Measurements from ENCODE around the gene AKAP13. TPM values are rescaled to one million over a fixed set of nuclear protein-coding genes. Genes with fewer than 3 reads are reported as not detected.

The AKAP13 gene
- total and polyA plus RNA-seq, 2 of the 13 experiments (the other 11 are each of a cell fraction or from before 2014, with no cell fraction given): 6.7 to 27.1 TPM

GRCh38 chr15:85452436-85452835 lies 72.0 kb downstream of the AKAP13 start (continued):
- TF ChIP-seq, protein P1, sequence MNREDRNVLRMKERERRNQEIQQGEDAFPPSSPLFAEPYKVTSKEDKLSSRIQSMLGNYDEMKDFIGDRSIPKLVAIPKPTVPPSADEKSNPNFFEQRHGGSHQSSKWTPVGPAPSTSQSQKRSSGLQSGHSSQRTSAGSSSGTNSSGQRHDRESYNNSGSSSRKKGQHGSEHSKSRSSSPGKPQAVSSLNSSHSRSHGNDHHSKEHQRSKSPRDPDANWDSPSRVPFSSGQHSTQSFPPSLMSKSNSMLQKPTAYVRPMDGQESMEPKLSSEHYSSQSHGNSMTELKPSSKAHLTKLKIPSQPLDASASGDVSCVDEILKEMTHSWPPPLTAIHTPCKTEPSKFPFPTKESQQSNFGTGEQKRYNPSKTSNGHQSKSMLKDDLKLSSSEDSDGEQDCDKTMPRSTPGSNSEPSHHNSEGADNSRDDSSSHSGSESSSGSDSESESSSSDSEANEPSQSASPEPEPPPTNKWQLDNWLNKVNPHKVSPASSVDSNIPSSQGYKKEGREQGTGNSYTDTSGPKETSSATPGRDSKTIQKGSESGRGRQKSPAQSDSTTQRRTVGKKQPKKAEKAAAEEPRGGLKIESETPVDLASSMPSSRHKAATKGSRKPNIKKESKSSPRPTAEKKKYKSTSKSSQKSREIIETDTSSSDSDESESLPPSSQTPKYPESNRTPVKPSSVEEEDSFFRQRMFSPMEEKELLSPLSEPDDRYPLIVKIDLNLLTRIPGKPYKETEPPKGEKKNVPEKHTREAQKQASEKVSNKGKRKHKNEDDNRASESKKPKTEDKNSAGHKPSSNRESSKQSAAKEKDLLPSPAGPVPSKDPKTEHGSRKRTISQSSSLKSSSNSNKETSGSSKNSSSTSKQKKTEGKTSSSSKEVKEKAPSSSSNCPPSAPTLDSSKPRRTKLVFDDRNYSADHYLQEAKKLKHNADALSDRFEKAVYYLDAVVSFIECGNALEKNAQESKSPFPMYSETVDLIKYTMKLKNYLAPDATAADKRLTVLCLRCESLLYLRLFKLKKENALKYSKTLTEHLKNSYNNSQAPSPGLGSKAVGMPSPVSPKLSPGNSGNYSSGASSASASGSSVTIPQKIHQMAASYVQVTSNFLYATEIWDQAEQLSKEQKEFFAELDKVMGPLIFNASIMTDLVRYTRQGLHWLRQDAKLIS (CRISPR knock-in tag; IDR thresholded peaks at IDR 0.05): no peak
- TF ChIP-seq ZNF644 (CRISPR knock-in tag; IDR thresholded peaks at IDR 0.05; ENCODE audit: low read depth): no peak

- DNase-seq (ENCODE audit: low spot score) (no peak), ATAC-seq (peak; percentile 65), FAIRE-seq (no peak)
- Histone ChIP-seq H2AFZ (ENCODE audit: low read length) (no peak overlapping the region), H3K27ac (ENCODE audit: extremely low read length, insufficient read depth, low read length) (no peak overlapping the region), H4K20me1 (ENCODE audit: insufficient read depth, low read length) (no peaks in the 10 kb centered on the region; the same call in 1 of the 2 replicates), H3K9me3 (ENCODE audit: low read length) (peaks cover 22% of the 10 kb centered on the region), H3K36me3 (replicated peaks in 1 of 2; ENCODE audit: control insufficient read depth in 1 of 2, insufficient read depth in 2 of 2, low read length in 2 of 2) (no peaks in the 10 kb centered on the region; a peak in 1 of 5 replicates), H3K4me1 (ENCODE audit: insufficient read depth, low read length) (peaks cover 11% of the 10 kb centered on the region), H3K4me3 (replicated peaks in 1 of 3; ENCODE audit: insufficient read depth in 1 of 3, low read depth in 2 of 3, low read length in 3 of 3) (no peak overlapping the region), H3K4me2 (ENCODE audit: low read depth, low read length) (no peak overlapping the region), H3K27me3 (ENCODE audit: control insufficient read depth in 1 of 2, insufficient read depth in 2 of 2, low read length in 2 of 2) (no peaks in the 10 kb centered on the region), H3K79me2 (ENCODE audit: insufficient read depth, low read length) (peaks cover 43% of the 10 kb centered on the region), H3K9ac (ENCODE audit: insufficient read depth, low read depth, low read length) (no peak overlapping the region)
- no TSS peak for BruUV-seq (replicated peaks)
- ChIA-PET CTCF (ENCODE audit: low intra/inter-chr PET ratio, low total read pairs) (no interaction called here), POLR2A (no interaction called here)
- intact Hi-C loops (cut with micrococcal nuclease; ENCODE audit: unreplicated experiment) (no loop called here), in situ Hi-C loops (cut with HindIII; ENCODE audit: extremely low pct_ligation_motif_present, low pct_unique_long_range_greater_than_20kb) (no loop called here)
- 68% methylated on average over 4 of the region's 5 CpGs for WGBS (ENCODE audit: low lambda C conversion rate)
- TF ChIP-seq ZGPAT (CRISPR knock-in tag; IDR thresholded peaks at IDR 0.05) (no peak), ZBTB7A (CRISPR knock-in tag; IDR thresholded peaks at IDR 0.05) (no peak), ZNF510 (CRISPR knock-in tag; IDR thresholded peaks at IDR 0.05; ENCODE audit: low read depth) (no peak), ARID5B (CRISPR knock-in tag; IDR thresholded peaks at IDR 0.05) (no peak), ZNF570 (CRISPR knock-in tag; IDR thresholded peaks at IDR 0.05; ENCODE audit: borderline replicate concordance) (no peak)
Measured at GRCh38 chr15:85453144-85453872, 72.9 kb downstream of the AKAP13 start.
